Stimulated activated CD8-positive, alpha-beta memory T cell treated with anti-CD3 and anti-CD28 coated beads, Interleukin-7, amount 100 ng/mL, for 4 hours (primary cell): Measurements from ENCODE around the gene SORBS2.

ENCODE experiments used
- DNase-seq, 2 donors: peaks; one replicate each; pipeline ENCODE4 v3.0.0-alpha.2; 2020; ENCODE audit warnings: low read depth in 2 of 2

Gene SORBS2

DNA sequence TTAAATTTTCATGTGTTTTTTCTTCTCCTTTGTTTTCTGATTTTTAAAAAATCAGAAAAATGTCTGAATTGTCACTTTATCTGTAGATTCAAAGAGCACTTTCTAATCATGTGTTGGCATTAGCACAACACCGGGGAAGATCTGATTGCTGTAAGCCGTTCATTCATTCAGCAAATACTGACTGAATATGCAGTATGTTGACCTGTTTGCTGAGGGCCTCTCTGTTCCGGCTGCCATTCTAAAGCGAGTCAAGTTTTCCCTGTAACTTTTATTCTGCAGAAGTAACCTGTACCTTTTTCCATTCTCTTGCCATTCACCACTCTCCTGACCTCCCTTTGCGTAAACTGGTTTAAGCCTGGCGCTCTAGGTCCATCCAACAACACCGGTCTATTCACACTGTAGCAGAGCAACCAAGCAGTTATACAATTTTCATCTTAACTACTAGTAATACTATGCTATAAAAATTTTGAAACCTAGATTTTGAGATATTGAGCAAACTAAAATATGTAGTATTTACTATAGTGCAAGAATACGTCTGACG lies 6.7 kb downstream of the SORBS2 start:
- DNase-seq = no peak

DNA sequence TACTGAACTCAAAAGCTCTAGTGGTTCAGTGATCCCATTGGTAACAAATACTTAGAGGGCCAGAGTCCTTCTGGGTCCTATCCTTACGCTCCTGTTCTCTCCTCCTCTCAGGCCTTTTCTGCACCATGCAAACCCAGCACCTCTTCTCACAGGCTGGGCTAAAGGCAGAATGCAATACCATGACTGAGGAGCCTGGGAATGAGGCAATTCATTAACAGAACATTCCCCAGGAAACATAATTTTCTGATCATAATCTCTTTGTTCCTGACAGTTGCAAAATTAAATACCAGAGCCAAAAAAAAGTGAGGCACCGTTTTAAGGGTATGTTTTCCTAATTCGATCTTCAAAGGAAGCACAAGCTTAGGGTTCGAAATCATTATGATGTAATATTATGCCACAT lies 9.0 kb downstream of the SORBS2 start:
- DNase-seq = no peak

DNA sequence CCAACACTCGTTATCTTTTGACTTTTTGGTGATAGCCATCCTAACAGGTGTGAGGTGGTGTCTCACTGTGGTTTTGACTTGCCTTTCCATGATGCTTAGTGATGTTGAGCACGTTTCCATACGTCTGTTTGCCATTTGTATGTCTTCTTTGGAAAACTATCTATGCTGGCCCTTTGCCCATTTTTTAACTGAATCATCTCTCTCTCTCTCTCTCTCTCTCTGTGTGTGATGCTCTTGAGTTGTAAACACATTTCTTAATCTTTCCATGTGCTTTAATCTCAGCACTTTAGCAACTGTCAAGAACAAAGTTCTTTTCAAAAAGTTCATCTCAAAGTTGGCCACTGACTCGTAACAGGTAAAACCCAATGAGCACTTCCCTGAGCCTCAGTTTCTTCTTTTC lies 10.5 kb downstream of the SORBS2 start:
- DNase-seq = no peak

DNA sequence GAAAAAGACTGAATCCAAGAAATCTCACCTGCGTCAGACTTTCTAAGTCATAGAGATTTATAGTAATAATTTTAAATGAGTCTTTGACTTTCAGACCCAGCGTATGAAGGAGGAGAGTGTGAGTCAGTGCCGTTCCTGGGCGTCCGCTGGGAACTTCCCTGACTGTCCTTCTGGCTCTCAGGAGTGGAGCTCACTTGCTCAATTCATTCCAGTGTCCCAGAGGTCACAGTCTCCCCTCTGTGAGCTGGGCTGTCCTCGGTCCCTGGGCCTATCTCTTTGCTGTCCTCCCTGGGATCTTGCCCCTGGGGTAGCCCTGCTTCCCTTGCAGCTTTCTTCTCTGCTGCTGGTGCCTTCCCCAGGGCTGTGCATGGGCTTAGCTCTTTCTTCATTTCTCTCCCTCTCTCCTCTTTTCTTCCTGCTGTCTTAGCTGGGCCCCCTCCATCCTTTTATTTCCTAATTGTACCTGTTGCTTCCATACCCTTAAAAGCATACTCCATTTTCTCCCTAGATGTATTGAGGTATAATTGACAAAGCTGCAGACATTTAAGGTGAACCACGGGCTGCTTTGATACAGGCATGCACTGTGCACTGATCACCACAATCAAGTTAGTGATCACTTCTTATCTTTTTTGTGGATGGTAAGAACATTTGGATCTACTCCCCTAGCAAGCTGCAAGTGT lies 11.6 kb downstream of the SORBS2 start:
- no peak for DNase-seq

DNA sequence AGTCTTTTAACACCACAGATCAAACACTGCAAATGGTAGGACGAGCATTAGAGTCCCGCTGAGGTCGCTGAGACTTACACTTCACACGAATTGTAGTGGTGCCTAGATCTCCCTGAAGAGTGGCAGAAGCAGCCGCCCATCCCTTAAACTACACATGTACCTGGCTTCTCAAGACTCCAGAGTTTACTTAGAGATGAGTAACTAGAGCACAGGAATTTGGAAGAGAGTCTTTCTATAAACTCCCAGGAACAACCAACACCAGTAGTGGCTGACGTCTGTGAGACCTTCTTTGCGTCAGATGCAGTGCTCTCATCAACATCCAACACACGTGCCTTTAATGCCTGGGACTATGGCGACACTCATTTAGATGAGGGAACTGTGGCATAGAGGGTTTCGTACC lies 12.6 kb downstream of the SORBS2 start:
- no peak for DNase-seq

DNA sequence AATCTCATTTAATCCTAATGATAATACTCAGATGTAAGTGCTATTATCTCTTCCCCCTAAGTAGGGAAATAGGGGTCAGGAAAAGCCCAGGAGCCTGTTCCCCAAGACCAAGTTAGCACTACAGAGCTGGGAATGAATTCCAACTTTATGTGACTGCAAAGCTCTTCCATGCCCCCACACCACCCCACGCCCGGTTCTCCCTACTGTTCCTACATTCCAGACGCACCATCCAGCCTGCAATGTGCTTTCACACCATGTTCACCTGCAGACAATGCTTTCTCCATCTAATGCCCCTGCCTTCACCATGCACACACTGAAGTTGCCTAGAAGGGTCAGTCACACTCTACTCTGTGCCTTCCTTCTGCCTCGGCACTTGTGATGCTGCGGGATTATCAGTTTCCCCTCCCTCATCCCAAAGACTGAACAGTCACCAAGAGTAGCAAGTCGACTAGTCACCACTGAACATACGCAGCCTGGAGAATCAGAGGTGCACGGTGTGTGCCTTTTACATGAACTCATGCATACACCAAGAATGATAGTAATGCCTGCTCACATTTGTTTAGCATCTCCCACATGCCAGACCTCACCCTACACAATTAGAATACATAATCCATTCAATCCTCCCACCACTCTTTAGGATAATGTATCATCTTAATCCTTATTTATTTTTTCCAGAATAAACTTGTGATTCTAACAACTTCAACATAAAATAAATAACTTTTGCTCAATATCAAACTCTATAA lies 14.2 kb downstream of the SORBS2 start:
- no peak for DNase-seq

DNA sequence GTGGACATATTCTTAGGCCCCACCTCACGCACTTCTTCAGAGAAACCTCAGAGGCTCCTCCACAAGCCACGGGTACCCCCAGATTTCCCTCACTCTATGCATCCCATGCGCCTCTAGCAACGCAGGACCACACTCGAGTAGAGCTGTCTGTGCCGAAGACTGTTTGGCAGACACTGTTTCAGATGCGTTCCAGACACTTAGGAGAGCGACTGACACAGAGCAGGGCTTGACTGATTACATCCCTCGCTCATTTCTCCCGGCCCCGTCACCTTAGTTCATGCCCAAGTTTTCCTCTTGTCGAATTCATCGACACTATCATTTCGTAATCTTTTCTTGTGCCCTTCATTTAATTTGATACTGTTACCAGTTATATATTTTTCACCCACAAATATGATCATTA lies 15.0 kb downstream of the SORBS2 start:
- DNase-seq = no peak

DNA sequence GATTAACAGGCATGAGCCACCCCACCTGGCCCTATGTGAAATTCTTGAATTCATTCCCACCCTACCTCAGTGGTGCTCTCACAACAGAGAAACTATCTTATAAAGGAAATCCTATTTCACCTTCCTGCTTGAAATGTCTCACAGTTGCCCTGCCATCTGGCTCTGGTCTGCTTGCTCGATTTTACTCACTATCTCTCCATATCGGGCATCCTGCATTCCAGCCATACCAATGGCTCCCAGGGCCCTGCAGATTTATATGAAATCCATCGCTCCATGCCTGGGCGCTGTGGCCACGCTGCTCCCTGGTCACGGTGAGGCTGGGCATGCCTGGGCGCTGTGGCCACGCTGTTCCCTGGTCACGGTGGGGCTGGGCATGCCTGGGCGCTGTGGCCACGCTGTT lies 15.8 kb downstream of the SORBS2 start:
- DNase-seq = no peak

DNA sequence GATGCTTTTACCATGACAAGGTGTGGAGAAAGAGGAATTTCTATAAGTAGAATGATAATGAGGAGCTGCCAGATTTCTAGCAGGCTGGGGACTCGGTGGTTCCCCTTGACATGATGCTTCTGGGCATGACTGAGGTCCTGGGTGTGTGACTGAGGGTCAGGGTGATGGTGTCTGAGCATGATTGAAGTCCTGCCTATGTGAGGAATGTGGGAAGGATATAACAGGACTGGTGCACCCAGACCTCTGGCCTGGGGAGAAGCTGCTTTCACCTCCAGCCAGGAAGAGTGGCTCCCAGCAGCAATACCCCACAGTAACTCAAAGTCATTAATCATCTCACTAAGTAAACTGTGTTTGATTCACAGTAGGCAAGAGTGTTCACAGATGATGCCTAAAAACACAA lies 17.4 kb downstream of the SORBS2 start:
- DNase-seq = no peak

DNA sequence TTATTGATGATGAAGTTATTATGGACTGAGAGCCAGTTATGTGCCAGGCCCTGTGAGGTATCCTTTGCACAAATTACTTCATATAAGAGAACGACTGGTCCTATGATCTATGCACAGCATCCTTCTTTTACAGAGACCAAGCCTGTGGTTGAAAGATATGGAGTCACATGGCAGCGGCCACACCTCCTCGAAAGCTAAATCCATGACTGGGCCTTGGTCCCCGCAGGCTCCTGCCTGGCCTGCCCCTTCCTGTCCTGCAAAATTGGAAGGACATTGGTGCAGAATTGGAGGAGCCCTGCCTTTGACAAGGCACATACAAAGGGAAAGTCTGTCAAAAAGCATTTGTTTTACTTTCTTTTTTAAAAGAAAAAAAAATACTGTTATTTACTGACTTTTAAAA lies 18.3 kb downstream of the SORBS2 start:
- no peak for DNase-seq

DNA sequence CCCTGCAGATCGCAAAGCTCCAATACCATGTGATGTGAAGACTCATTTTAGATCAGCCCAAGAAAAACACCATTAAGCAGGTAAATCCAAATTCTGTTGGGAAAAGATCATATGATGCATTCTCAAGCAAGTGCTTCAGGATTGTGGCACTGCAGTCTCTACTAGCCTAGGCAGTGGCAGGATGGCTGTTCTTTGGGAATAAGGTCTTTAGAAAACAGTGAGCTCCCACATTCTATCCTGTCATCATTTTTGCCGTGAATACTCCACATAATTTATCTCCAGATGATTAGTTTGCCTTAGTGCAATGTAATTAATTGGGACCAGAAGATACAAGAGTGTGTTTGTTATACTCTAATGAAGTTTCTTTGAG lies 18.9 kb downstream of the SORBS2 start:
- no peak for DNase-seq

DNA sequence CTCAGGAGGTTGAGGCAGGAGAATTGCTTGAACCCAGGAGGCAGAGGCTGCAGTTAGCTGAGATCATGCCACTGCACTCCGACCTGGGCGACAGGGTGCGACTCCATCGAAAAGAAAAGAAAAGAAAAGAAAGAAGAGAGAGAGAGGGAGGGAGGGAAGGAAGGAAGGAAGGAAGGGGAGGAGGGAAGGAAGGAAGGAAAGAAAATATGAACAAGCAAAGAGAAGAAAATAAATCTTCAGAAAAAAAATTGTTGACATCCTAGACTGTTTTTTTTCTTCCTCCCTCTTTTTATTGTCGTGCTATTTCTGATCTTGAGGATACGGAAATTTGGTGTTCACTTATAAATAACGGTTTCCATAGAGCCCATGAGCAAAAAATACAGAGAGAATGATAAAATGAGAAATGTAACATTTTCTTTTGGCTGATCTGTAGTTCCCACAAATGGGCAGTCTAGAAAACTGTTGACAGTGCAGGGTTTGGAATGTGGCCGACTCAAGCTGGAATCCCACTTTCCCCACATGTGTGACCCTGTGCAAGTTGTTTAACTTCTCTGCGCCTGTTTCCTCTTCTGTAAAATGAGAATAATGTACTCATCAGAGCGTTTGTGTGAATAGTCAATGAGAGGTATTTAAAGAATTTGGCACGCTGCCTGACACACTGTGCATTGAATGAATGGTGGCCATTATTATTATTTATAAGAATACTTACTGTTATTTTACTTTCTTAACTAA lies 19.4 kb downstream of the SORBS2 start:
- DNase-seq = no peak

DNA sequence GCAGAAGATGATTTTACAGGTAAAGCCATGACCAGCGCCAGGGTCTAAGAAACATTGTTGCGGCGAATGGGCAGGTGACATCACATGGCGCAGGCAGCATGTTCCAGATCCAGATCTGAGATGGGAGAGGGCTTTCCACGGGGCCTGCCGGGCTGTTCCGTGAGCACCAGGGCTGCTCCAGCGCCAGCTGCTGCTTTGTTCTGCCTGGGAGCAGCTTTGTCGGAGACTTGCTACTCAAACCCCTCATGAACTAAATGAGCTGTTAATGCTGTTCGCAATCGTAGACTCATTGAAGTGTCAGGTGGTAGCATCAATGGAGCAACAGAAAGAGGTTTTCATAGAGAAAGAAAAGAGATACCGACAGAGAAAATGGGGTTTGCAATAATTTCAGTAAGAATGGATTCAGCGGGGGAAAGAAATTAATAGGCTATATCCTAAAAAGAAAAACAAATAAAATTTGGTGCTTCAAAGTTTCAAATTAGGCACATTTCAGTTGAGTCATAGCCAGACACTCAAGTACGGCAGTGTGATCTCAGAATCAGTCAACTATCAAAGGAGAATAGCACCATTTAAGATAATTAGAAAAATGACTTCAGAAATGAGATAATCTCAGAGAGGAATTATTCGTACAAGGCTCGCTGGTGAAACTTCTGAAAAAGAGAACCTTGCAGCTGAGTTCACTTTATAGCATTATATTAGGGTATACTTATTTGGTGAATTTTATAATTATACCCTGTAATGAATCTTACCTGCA lies 23.9 kb downstream of the SORBS2 start:
- DNase-seq = no peak

DNA sequence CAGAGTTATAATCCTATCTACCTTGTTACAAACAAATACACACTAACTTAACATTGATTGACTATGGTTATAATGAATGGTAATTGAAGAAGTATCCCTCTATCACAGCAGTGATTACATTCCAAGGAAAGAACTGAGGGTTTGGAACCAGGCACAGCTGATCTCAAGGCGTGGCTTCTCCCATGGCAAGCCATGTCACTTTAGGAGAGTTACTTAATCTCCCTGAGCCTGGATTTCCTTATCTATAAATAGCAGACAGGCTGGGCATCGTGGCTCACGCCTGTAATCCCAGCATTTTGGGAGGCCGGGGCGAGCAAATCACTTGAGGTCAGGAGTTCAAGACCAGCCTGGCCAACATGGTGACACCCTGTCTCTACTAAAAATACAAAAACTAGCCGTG lies 25.6 kb downstream of the SORBS2 start:
- DNase-seq = no peak

DNA sequence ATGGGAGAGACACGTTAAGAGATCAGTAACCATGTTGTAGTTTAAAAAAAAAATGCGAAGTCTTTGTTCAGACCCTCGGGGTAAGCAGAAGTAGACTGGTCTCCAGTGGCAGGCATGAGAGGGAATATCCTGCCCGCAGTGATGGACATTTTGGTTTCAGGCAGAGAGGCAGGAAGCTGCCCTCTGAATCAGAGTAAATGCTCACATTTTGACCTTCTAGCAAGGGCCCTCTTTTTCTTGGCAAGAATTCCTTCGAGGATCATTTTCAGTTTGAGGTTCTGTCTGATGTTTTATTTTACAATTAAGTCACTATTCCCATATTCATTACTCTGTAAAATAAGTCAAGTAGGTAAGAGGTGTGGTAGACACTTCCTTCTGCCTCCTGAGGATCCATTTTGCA lies 28.4 kb downstream of the SORBS2 start:
- no peak for DNase-seq

DNA sequence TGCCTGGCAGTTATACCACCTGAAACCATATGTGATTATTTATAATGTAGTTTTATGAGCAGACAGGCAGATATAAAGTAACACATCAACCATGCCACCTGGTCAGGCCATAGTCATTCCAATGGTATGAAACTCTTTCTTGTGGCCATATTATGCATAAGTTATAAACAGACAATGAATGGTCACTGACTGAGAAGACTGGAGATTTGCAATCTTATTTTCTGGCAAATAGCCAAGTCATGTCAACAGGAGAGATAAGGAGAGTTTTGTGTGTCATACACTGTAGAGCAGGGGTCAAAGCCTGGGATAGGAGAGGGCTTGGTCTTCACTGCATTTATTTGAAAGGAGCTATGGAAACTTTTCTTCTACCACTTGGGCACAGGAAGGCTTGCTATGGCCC lies 29.5 kb downstream of the SORBS2 start:
- no peak for DNase-seq

DNA sequence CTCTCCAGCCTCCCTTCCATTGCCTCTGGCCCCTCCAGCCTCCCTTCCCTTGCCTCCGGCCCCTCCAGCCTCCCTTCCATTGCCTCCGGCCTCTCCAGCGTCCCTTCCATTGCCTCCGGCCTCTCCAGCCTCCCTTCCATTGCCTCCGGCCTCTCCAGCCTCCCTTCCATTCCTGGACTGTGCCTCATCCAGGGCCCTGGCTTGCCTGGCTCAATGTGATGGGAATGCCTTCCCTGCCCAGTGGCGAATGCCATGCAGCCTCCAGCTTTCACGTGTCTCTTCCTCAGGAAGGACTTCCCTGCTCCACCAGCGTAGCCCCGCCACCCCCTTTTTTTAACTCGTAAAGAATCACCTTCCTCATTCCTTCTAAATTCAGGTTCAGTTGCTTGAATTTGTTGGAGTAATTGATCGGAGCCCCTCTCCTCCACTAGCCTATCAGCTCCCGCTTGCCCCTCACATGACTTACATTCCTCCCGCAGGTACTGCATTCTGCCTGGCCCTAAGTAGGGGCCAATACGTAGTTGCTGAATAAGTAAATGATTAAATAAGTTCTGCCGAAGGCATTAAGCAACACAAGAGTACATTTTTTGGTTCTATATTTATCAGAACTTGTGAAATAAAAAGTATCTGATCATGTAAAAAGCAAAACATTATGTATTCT lies 30.3 kb downstream of the SORBS2 start:
- DNase-seq = no peak

DNA sequence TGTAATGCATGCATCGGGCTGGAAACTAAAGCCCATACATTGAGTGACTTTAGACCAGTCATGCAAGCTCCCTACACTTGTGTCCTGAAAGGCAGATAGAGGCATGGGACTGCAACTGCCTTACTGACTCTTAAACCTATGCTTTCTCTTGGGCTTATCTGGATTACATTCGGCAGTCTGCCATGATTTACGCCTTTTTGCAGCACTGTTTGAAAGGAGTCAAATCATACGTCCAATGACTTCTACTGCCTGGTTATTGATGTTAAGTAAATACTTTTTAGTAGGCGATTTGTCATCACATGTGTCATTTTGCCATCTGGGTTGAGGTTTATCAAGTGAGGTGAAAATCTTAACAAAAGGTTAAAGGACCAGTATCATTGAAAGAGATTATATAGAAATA lies 31.5 kb downstream of the SORBS2 start:
- DNase-seq = no peak

DNA sequence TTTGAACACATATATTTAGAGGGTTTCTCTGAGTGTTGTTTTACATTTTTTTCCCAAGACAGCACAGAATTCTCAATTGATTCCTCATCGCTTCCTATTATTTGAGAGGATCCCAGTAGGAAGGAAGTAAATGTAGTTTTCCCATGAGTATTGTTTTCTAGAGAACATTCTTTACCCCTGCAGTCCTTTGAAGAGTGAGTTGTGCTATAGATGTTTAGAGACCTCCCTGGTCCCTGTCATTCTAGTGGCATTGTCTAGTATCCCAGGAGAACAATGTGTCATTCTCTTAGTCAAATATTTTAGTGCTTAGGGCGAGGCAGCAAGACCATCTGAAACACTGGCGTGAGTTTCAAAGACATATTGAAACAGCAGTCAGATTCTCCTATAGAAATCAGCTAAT lies 32.5 kb downstream of the SORBS2 start:
- no peak for DNase-seq

DNA sequence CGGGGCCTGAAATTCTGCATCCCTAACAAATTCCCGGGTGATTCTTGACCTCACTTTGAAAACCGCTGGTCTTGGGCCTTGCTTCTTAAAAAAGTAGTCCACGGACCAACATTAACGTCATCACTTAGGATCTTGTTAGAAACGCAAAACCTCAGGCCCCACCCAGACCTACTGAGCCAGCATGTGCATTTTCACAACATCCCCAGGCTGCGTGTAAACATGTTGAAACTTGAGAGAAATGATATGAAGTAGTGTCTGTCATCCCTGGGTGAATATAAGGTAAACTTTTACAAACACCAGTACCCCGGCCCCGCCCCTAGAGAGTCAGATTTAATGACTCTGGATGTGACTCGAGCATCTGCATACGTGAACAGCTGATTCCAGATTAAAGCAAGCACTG lies 33.7 kb downstream of the SORBS2 start:
- DNase-seq = no peak

DNA sequence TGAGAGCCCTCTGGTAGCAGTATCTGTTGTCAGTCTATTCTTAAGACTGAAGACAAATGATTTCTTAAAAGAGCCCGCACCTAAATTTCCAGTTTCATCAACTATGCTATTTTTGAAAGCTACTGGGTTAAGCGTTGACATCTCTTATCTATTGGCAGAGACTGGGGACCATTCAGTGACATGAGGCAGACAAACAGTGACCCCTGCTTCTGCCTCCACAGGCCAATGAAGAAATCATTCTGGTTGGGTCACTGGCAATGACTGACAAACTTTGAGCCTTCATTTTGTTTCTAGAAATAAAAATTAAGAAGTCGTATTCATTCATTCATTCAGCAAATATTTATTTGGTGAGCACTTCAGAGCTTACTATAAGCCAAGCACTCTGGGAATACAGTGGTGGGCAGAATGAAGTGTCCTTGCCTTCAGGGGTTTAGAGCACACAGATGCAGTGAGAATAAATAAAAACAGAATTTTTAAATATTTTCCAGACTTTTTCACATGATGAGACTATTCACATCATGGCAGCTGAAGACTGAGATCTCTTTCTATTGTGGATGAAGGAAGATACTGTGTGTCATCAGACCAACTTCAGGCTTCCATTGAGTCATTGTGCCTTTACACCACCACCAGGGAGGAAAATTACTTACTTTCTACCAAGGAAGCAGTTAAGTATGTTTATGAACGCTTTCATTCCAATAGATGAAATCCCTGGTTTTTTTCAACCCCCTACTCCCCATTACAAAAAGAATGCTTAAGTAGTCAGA lies 36.0 kb downstream of the SORBS2 start:
- no peak for DNase-seq
